Amygdala (tissue), 56 donors: Measurements from ENCODE around the gene EIF2B4.
A peak's percentile ranks its signal among the peaks of the same experiment; 100 is the strongest.
"Not testable (repeated sequence)": the region's sequence is repeated elsewhere in the genome, so short reads cannot be mapped to it uniquely, and the experiment has no call there.

Experiments used
- DNase-seq, 56 donors: peaks; one replicate each; lab custom pipeline; 2025; lab: John Stamatoyannopoulos, UW

The EIF2B4 gene

GRCh38 chr2:27378096-27378808 is 8.1 kb upstream of the EIF2B4 start:
- peak in 9 of 56 donors; percentile 2 to 42 (median 12) for DNase-seq

DNA sequence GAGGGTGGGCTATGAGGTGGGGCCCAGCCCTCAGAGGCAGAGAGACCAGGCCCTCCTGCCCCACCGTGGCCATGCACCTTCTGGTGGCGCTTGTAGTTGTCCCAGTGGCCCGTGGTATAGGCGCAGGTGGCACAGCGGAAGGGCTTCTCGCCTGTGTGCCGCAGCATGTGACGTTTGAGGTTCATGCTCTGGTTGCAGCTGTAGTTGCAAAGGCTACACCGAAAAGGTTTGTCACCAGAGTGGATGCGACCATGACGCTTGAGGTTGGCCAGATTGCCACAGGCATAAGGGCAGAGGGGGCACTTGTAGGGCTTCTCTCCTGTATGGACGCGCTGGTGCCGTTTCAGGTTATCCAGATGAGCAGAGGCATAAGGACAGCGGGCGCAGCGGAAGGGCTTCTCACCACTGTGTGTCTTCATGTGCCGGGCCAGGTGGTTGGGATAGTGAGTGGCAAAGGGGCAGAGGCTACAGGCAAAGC is 7.5 kb upstream of the EIF2B4 start:
- DNase-seq = no peak

- no peak for DNase-seq
Measured at GRCh38 chr2:27376866-27377617, 6.9 kb upstream of the EIF2B4 start.

- no peak for DNase-seq
Measured at GRCh38 chr2:27376151-27376865, 6.2 kb upstream of the EIF2B4 start.

- DNase-seq = no peak
Measured at GRCh38 chr2:27375513-27376099, 5.5 kb upstream of the EIF2B4 start.

GRCh38 chr2:27373567-27373966 is 3.4 kb upstream of the EIF2B4 start:
- DNase-seq = no peak

DNA sequence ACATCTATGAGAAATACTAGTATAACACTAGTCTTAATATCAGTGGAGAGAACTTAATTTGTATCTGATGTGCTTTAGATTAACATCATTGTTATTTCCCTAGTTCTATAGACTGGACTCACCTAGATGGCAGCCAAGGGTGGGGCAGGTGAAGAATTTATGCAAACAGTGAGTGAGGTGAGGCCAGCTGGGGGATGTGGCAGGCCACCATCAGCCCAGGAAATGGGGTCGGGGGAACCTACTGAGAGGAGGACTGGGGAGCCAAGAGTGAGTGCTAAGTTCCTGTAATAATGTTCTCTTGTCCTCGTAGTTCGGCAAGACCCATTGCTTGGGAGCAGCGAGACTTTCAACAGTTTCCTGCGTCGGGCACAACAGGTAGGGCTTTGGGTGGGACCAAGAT is 2.8 kb upstream of the EIF2B4 start:
- DNase-seq = no peak

GRCh38 chr2:27370816-27371620 is 880 bp upstream of the EIF2B4 start:
- DNase-seq = peak in 5 of 56 donors; percentile 16 to 51 (median 39)

- DNase-seq = peak in 32 of 56 donors; percentile 15 to 74 (median 58)
Measured at GRCh38 chr2:27369471-27370025, 590 bp downstream of the EIF2B4 start.

- DNase-seq = no peak
Measured at GRCh38 chr2:27363933-27364332, 6.2 kb downstream of the EIF2B4 start.

DNA sequence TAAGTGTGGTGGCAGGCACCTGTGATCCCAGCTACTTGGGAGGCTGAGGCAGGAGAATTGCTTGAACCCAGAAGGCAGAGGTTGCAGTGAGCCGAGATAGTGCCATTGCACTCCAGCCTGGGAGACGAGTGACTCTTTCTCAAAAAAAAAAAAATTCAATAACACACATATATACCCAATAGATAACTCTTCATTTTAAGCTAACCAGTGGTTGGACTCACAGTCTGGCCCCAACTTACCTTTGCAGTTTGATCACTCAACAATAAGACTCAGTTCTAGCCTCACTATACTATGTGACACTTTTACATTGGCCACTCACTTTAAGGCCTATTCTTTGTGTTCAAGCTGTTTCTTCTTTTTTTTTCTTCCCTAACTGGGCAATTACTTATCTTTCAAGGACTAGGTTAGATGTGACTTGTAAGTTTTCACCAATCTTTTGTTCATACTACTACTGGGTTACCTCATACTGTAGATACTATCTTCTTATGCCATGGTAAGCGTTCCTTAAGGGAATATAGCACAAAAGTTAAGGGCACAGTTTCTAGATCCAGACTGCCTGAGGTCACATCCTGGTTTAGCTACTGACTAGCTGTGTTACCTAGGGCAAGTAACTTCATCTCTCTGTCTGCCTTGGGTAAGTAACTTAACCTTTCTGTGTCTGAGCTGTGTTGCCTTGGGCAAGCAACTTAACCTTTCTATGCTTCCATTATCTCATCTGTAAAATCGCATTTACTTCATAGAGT is 7.3 kb downstream of the EIF2B4 start:
- no peak for DNase-seq

- peak; percentile 66 to 100 (median 95) for DNase-seq
Measured at GRCh38 chr2:27356382-27357181, 13.6 kb downstream of the EIF2B4 start, which contains the start of gene GTF3C2. TSS of gene GTF3C2 (minus strand) at chr2:27356764. CDS start at chr2:27343554, 13,210 bp downstream.

- peak in 5 of 56 donors; percentile 30 to 56 (median 37) for DNase-seq
Measured at GRCh38 chr2:27356056-27356381, 14.1 kb downstream of the EIF2B4 start.

GRCh38 chr2:27354597-27354927 is 15.6 kb downstream of the EIF2B4 start:
- no peak for DNase-seq

DNA sequence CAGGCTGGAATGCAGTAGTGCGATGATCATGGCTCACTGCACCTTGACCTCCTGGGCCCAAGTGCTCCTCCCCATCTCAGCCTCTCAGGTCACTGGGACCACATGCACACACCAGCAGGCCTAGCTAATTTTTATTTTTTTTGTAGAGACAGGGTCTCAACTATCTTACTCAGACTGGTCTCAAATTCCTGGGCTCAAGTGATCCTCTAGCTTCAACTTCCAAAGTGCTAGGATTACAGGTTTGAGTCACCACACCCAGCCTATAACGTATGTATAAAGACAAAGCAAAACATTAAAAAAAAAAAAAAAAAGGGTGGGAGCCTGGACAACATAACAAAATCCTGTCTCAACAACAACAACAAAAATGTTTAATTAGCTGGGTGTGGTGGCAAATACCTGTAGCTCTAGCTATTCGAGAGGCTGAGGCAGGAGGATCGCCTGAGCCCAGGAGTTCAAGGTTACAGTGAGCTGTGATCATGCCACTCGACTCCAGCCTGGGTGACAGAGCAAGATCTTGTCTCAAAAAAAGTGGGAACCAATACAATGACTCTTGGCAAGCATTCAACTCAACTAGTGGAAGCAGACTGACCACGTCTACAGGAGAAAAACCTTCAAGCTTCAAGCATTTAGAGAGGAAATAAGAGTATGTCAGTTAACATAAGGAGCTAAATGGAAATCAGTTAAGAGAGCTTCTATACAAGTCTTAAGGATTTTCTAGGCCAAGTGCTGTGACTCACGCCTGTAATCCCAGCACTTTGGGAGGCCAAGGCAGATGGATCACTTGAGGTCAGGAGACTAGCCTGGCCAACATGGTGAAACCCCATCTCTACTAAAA is 16.2 kb downstream of the EIF2B4 start:
- no peak for DNase-seq

DNA sequence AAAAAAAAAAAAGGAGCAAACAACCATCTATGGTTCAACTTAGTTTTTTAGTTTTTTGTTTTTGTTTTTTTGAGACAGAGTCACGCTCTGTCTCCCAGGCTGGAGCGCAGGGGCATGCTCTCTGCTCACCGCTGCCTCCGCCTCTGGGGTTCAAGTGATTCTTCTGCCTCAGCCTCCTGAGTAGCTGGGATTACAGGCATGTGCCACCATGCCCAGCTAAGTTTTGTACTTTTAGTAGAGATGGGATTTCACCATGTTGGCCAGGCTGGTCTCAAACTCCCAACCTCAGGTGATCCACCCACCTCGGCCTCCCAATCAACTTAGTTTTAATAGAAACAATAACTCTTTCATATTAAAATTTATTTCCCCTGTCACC is 16.8 kb downstream of the EIF2B4 start:
- not testable (repeated sequence) for DNase-seq
